Stimulated activated CD4-positive, alpha-beta T cell treated with anti-CD3 and anti-CD28 coated beads, TNF-alpha, amount 100 ng/mL, for 24 hours (primary cell): ENCODE results near the gene UBE2I.

Experiments used
- DNase-seq, 3 experiments: peaks; one replicate each; pipeline ENCODE4 v3.0.0-alpha.2; 2020; ENCODE audit warnings: low read depth in 3 of 3

UBE2I gene

GRCh38 chr16:1330260-1330914, 21.0 kb downstream of the UBE2I start:
- peak in 1 of 3 experiments; percentile 31 for DNase-seq

- no peak for DNase-seq
Measured at GRCh38 chr16:1330931-1331711, 21.7 kb downstream of the UBE2I start.

DNA sequence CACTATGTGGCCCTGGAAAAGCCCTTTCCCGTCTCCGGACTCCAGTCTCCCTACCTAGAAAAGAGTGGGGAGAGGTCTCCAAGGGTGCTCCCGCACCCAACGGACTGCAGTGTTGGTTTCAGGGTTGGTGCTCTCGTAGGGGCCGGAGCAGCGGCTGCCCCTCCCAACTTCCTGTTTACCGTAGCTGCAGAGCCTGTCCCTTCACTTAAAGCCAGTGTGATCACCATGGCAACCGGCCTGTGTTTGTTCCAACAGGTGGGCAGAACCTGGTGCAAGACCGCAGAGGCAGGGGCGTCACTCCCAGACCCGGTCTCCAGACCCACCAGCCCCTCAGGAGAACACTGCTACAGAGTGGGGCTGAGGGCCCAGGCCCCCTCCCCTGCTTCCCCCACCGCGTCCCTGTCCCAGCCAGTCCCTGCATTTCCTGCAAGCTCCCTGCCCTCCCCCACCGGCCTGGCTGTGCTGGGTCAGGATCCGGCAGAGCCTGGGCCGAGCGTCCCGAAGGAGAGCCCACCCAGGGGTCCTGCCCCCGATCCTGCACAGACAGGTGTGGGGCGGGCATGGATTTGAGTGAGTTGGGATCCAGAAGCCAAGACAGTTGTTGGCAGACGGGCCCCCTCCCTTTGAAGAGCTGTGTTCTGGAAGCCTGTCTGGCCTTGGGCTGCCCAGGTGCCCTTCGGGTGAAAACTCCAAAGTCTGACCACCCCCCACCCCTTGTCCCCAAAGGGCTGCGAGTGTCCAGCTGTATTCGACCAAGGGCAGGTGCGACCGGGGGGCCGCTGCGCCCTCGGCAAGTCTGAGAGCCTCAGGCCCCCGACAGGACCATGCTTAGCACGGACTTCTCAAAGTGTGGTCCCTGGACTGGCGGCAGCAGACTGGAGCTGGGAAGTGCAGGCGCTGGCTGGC, 22.5 kb downstream of the UBE2I start:
- no peak for DNase-seq

DNA sequence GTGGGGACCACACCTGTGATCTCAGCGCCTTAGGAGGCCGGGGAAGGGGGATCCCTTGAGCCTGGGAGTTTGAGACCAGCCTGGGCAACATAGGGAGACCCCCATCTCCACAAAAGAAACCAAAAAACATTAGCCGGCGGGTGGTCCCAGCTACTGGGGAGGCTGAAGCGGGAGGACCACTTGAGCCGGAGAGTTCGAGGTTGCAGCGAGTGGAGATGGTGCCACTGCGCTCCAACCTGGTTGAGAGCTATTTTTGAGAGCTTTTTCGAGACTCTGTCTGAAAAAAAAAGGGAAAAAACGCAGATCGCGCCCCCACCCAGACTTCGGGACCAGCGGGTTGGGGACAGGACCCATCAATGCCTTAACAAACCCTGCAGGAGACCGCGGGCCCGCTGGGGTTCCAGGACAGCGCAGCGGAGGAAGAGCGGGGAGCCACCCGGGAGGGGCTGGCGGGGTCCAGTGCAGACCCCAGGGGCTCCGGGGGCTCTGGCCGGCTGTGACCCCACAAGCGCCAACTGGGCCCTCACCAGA, 23.2 kb downstream of the UBE2I start:
- DNase-seq, result no peak

DNA sequence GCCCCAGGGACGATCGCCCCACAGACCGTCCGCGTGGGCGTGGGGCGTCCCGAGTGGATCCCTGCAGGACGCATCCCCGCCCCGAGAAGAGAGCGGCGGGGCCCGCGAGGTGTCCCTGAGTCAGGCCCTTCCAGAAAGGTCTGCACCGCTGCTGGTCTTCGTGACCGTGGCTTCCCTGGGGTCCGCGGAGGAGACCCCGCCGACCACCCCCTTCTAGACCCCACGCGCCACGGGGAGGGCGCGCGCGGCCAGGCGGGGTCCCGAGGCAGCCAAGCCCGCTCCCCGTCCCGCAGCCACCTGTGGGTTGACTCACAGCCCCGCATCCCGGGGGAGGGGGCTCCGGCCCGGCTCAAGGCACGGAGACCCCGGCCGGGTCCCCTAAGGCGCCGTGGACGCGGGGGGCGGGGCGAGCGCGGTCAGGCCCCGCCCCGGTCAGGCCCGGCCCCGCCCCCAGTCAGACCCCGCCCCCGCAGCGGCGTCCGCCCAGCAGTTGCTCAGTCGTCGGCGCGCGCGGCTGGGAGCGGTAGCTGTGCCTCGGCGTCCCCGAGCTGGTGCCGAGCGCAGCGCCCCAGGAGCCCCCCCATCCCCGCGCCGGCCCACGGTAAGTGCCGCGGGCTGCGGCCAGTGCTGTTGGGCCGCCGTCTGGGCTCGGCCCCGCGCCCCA, 23.8 kb downstream of the UBE2I start, which contains the start of gene BAIAP3:
Gene BAIAP3 (plus strand): TSS at position 497 of the 664 bp plus-strand sequence. CDS start 4,905 bp downstream, outside the sequence.
- peak in 1 of 3 experiments; percentile 34 for DNase-seq

DNA sequence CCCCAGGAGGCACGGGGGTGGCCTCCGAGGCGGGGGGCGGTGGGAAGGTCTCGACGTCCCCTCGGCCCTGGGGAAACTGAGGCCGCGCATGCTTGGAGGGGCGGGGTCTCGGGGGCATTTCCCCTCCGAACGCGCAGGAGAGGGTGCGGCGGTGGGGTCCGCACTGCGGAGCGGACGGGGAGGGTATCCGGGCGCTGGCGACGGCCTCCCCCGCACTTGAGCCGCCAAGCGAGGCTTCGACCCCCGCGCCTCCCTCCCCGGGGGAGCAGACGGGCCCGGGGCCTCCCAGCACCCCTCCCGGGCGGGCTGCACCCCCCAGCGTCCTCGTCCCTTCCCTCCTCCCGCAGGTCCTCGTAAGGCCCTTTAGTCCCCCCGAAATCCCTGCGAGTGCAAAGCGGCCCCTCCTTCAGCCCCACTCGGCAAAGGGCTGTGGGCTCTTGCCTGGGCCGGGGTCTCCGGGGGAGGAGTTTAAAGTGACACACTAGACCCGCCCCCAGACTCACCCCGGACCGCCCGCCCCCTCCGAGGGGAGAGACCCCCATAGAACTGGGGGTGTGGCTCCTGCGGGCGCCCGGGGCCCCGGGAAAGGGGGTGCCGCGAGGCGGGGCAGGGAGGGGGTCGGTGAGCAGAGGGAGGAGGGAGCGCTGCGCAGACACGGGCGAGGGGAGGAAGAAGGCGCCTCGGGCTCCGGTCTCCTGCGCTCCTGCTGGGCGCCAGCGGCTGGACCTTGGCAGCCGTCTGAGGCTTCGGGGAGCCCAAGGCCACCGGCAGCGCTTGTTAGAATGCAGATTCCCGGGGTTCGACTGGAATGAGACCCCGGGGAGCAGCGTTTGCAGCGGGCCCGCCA, 24.6 kb downstream of the UBE2I start:
- DNase-seq, result no peak

DNA sequence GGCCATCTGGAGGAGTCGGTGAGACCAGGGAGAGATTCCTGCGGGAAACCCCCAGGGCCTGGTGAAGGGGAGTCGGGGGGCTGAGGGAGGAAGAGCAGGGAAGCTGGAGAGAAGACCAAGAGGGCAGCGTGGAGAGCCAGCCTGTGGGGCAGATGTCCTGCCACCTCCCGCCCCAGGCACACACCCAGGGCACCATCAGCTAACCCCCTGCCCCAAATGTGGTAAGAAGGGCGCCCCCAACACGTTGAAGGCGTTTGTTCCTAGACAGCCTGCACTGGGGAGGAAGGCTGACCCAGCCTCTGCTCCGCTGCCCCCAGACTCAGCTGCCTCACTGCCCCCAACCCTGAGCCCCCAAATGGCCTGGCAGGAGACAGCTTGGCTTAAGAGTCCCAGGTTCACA, 25.3 kb downstream of the UBE2I start:
- DNase-seq, result no peak

GRCh38 chr16:1335211-1335971, 26.0 kb downstream of the UBE2I start:
- no peak for DNase-seq

DNA sequence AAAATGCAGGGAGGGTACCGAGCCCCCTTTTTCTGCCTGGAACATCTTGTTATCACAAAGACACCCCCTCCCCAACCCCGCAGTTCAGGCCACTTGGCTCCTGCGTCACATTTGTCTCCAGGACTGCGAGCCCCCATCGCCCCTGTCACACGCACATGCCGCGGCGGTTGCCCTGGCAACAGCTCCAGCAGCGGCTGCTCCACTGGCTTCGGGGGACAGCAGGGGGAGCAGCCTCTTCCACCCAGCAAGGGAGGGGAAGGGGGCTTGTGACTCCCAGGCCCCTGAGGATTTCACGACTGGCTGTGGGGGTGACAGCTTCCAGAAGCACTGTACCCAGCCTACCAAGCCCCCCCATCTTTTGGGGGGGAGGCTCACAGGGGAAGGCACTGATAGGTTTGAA, 26.6 kb downstream of the UBE2I start:
- no peak for DNase-seq

DNA sequence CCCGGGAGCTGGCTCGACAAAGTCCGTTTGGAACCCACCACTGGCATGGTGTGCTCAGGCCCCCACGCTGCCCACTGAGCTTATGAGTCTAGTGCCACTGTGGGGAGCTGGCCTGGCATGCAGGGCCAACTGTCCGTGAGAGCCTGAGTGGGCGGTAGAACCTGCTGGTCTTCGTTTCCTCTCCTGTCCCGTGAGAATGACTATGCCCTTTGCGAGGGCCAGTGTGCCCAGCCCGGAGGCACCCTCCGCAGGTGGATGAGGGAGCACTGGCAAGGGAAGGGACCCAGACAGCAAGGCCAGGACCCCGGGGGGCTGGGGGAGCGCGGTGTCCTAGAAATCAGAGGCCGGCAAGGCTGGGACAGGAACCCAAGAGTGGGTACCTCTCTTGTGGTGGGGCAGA, 27.2 kb downstream of the UBE2I start:
- no peak for DNase-seq

- DNase-seq, result no peak
Measured at GRCh38 chr16:1337486-1337885, 28.1 kb downstream of the UBE2I start.

DNA sequence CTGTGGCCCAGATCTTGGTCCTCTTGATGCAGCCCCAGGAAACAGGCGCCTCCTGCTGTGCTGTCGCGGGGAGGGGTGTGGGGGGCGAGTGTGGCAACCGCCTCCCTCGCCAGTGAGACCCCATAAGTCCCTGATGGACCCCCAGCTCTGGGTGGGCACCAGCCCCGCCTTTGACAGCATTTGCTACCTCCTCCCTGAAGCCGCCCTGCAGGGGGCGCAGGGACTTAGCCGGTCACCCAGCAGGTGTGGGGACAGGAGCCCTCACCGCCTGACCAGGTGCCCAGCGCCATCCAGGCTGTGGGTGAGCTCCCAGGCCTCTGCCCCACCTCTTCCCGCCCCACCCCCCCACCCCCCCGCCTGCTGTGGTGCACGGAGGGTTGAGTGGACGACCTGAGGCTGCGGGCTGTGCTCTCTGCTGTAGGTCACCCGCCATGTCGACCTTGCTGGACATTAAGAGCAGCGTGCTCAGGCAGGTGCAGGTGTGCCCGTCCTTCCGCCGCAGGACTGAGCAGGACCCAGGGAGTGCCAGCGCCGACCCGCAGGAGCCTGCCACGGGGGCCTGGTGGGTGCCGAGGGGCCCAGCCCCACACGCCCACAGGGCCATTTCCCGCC, 28.8 kb downstream of the UBE2I start:
- no peak for DNase-seq

DNA sequence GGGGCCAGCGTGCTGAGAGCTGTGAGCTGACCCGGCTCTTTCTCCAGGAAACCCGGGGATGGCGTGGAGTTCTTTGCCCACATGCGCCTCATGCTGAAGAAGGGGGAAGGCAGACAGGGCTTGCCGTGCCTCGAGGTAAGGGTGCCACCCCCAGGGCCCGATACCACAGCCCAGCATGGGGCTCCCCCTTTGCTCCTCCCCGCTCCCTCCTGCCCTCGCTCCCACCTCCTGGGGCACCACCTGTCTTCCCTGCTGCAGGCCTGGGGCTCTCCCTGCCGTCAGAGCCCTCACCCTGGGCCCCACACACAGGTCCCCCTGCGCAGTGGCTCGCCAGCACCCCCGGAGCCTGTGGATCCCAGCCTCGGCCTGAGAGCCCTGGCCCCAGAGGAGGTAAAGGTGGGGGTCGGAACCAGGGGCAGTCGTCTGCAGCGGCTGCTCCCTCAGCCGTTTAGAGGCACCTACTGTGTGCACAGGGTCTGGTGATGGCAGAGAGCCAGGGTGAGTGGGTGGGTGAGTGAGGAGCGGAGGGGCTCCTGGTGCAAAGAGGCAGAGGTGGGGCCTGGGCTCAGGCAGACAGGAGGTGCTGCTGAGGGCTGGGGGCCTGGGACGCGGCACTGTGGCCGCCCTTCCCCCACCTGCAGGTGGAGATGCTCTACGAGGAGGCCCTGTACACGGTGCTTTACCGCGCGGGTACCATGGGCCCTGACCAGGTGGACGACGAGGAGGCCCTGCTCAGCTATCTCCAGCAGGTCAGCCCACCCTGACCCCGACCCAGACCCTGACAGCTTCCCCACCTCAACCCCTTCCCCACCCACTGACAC, 29.6 kb downstream of the UBE2I start:
- no peak for DNase-seq

GRCh38 chr16:1340730-1341494, 31.5 kb downstream of the UBE2I start:
- no peak for DNase-seq

GRCh38 chr16:1341495-1342420, 32.3 kb downstream of the UBE2I start:
- no peak for DNase-seq
